Hippocampal formation (tissue), 2 donors: Measurements from ENCODE around the gene LILRB4.
A peak's percentile ranks its signal among the peaks of the same experiment; 100 is the strongest.
"Not testable (repeated sequence)": the region's sequence is repeated elsewhere in the genome, so short reads cannot be mapped to it uniquely, and the experiment has no call there.

Experiments used
- DNase-seq, 2 donors: peaks; one replicate each; lab custom pipeline; 2025; lab: John Stamatoyannopoulos, UW

LILRB4 gene

GRCh38 chr19:54694648-54695047 is 31.9 kb downstream of the LILRB4 start:
- DNase-seq = no peak

- DNase-seq = no peak
These were observed 33.3 kb downstream of the LILRB4 start for GRCh38 chr19:54696117-54696548.

- no peak for DNase-seq
These were observed 34.0 kb downstream of the LILRB4 start for GRCh38 chr19:54696766-54697165.

- DNase-seq = not testable (repeated sequence)
These were observed 34.9 kb downstream of the LILRB4 start for GRCh38 chr19:54697716-54698115.

- DNase-seq = no peak
These were observed 42.1 kb downstream of the LILRB4 start for GRCh38 chr19:54704928-54705327.

GRCh38 chr19:54707962-54708361 is 45.2 kb downstream of the LILRB4 start:
- no peak for DNase-seq

GRCh38 chr19:54708781-54709180 is 46.0 kb downstream of the LILRB4 start:
- peak in 1 of 2 donors; percentile 56 for DNase-seq

GRCh38 chr19:54709212-54709948 is 46.6 kb downstream of the LILRB4 start:
- no peak for DNase-seq

- not testable (repeated sequence) for DNase-seq
These were observed 47.2 kb downstream of the LILRB4 start for GRCh38 chr19:54709956-54710355.
